Astrocyte of the spinal cord (primary cell): ENCODE measurements around the gene PLCD3.

Experiments used
- DNase-seq: peaks from one replicate; pipeline ENCODE4 v3.0.0; 2011; ENCODE audit warnings: low read depth, low spot score
- H3K4me3 ChIP-seq: 2 replicates; pipeline ENCODE4 v1.5.1; 2011; ENCODE audit warnings: low read depth, mild to moderate bottlenecking, low read length, moderate library complexity
- CTCF ChIP-seq: IDR thresholded peaks from 2 replicates; pipeline ENCODE4 v1.5.1; 2012; ENCODE audit warnings: low read depth, mild to moderate bottlenecking, low read length, inconsistent platforms
- in situ Hi-C: cut with HindIII; loops from 2 replicates; pipeline ENCODE4 v1.10.0; 2017; ENCODE audit warnings: low sequenced_read_pairs

The PLCD3 gene

GRCh38 chr17:45149669-45150664, 17.7 kb upstream of the PLCD3 start:
- TF ChIP-seq CTCF = no peak
- in situ Hi-C loops = no loop called here
- DNase-seq = peak; percentile 59
- peak overlapping the region; percentile 86 for H3K4me3 ChIP-seq

- DNase-seq = peak; percentile 85
- in situ Hi-C loops = no loop called here
- peak overlapping the region; percentile 86 for H3K4me3 ChIP-seq
- peak; percentile 94 for TF ChIP-seq CTCF
Measured at GRCh38 chr17:45149037-45149668, 16.8 kb upstream of the PLCD3 start.

- DNase-seq = peak; percentile 100
- in situ Hi-C loops = no loop called here
- no peak for TF ChIP-seq CTCF
- H3K4me3 ChIP-seq = peak within 1 kb of the TSS; percentile 86
Measured at GRCh38 chr17:45148183-45149036, 16.1 kb upstream of the PLCD3 start, which contains the start of gene HEXIM1. TSS of gene HEXIM1 (plus strand) at chr17:45148475. CDS start at chr17:45149191, 716 bp downstream.

- peak overlapping the region; percentile 70 for H3K4me3 ChIP-seq
- in situ Hi-C loops = no loop called here
- peak; percentile 97 for DNase-seq
- no peak for TF ChIP-seq CTCF
Measured at GRCh38 chr17:45147581-45148182, 15.4 kb upstream of the PLCD3 start.

GRCh38 chr17:45146890-45147580, 14.7 kb upstream of the PLCD3 start:
- in situ Hi-C loops = no loop called here
- TF ChIP-seq CTCF = no peak
- H3K4me3 ChIP-seq = peak overlapping the region; percentile 70
- DNase-seq = peak; percentile 74
